Measurements from ENCODE around the gene HSD17B11. TPM values are rescaled to one million over a fixed set of nuclear protein-coding genes. Genes with fewer than 3 reads are reported as not detected.
"Not testable (repeated sequence)": the region's sequence is repeated elsewhere in the genome, so short reads cannot be mapped to it uniquely, and the experiment has no call there.

HSD17B11 gene
- total RNA-seq, 1 donor from 2014 or later, result 95.6 TPM

DNA sequence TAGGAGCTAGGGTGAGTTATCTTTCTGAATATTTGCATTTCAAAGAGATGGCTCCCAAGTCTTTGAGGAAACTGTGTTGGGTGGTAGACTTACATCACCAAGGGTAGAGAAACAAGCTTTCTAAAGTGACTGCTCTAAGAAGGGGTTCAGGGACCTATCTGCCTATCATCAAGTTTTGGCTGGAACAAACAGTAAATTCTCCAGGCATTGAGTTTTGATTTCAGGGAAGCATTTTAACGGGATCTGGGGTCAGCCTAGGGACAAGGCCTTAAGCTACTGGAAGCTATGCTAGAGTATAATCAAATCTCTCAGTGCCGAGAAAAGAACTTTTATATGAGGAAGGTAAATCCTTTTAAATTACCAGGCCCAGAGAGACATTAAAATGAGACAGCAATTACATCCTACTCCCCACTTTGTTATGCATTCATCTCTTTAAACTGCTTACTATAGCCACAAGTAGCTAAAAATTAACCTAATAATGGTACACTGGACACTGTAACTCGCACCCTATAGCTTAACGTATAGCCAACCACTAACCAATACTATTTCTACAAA, 29.4 kb upstream of the HSD17B11 start:
- H3K27me3 ChIP-seq, result no peaks in the 10 kb centered on the region
- H3K4me1 ChIP-seq, result peaks cover 30% of the 10 kb centered on the region
- no peak overlapping the region for H3K27ac ChIP-seq
- no peak overlapping the region for H3K4me3 ChIP-seq
- intact Hi-C loops (cut with DNase I), result no loop called here
- no peak for DNase-seq
- no peaks in the 10 kb centered on the region for H3K36me3 ChIP-seq
- ATAC-seq, result no peak
- TF ChIP-seq, protein P1, sequence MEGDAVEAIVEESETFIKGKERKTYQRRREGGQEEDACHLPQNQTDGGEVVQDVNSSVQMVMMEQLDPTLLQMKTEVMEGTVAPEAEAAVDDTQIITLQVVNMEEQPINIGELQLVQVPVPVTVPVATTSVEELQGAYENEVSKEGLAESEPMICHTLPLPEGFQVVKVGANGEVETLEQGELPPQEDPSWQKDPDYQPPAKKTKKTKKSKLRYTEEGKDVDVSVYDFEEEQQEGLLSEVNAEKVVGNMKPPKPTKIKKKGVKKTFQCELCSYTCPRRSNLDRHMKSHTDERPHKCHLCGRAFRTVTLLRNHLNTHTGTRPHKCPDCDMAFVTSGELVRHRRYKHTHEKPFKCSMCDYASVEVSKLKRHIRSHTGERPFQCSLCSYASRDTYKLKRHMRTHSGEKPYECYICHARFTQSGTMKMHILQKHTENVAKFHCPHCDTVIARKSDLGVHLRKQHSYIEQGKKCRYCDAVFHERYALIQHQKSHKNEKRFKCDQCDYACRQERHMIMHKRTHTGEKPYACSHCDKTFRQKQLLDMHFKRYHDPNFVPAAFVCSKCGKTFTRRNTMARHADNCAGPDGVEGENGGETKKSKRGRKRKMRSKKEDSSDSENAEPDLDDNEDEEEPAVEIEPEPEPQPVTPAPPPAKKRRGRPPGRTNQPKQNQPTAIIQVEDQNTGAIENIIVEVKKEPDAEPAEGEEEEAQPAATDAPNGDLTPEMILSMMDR (IDR thresholded peaks at IDR 0.05), result no peak
- no peaks in the 10 kb centered on the region for H3K9me3 ChIP-seq

GRCh38 chr4:87419578-87420249, 28.7 kb upstream of the HSD17B11 start:
- no peaks in the 10 kb centered on the region for H3K36me3 ChIP-seq
- no peaks in the 10 kb centered on the region for H3K27me3 ChIP-seq
- no peak overlapping the region for H3K4me3 ChIP-seq
- ATAC-seq (no peak), DNase-seq (no peak)
- H3K27ac ChIP-seq, result no peak overlapping the region
- peaks cover 24% of the 10 kb centered on the region for H3K4me1 ChIP-seq
- intact Hi-C loops (cut with DNase I), result no loop called here
- TF ChIP-seq, protein P1 (IDR thresholded peaks at IDR 0.05), result no peak
- H3K9me3 ChIP-seq, result no peaks in the 10 kb centered on the region

DNA sequence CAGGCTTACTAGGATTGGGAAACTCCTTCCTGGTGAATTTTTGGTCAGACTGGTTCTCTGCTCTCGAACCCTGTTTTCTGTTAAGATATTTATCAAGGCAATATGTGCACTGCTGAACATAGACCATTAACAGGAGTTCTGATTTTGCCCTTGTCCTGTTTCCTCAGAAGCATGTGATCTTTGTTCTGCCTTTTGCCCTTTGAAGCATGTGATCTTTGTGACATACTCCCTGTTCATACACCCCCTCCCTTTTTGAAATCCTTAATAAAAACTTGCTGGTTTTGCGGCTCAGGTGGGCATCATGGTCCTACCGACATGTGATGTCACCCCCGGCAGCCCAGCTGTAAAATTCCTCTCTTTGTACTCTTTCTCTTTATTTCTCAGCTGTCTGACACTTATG, 27.4 kb upstream of the HSD17B11 start:
- H3K9me3 ChIP-seq; H3K27me3 ChIP-seq; ATAC-seq; intact Hi-C loops (cut with DNase I); H3K4me3 ChIP-seq; H3K36me3 ChIP-seq; H3K27ac ChIP-seq; DNase-seq: not testable (repeated sequence)
- peaks cover 12% of the 10 kb centered on the region for H3K4me1 ChIP-seq

DNA sequence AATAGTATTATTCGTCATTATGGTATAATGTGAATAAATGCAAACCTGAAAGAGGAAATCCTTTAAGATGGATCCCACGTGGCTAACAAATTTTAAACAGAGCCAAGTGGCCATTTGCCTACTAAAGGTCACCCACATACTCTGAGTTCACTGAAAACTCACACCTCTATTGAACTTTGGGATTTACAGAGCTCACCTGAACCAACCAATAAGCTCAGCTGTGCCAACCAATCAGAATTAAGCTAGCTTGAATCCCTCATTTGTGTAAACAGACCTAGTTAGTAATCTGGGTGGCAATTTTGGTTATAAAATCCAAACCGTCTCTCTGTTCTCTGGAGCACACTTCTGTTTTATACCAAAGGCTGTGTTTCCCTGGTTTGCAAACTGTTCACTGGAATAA, 26.0 kb upstream of the HSD17B11 start:
- H3K27me3 ChIP-seq, result no peaks in the 10 kb centered on the region
- DNase-seq, result no peak
- H3K36me3 ChIP-seq, result no peaks in the 10 kb centered on the region
- intact Hi-C loops (cut with DNase I), result no loop called here
- no peak for ATAC-seq
- TF ChIP-seq, protein P1 (IDR thresholded peaks at IDR 0.05), result no peak
- no peak overlapping the region for H3K27ac ChIP-seq
- no peaks in the 10 kb centered on the region for H3K9me3 ChIP-seq
- no peak overlapping the region for H3K4me3 ChIP-seq
- peaks cover 8% of the 10 kb centered on the region for H3K4me1 ChIP-seq

- no peaks in the 10 kb centered on the region for H3K4me1 ChIP-seq
- H3K27ac ChIP-seq, result no peak overlapping the region
- no peaks in the 10 kb centered on the region for H3K27me3 ChIP-seq
- DNase-seq, result no peak
- H3K9me3 ChIP-seq, result no peaks in the 10 kb centered on the region
- no peaks in the 10 kb centered on the region for H3K36me3 ChIP-seq
- intact Hi-C loops (cut with DNase I), result no loop called here
- TF ChIP-seq, protein P1 (IDR thresholded peaks at IDR 0.05), result no peak
- ATAC-seq, result no peak
- no peak overlapping the region for H3K4me3 ChIP-seq
Observed at GRCh38 chr4:87414816-87415215, 23.8 kb upstream of the HSD17B11 start.

DNA sequence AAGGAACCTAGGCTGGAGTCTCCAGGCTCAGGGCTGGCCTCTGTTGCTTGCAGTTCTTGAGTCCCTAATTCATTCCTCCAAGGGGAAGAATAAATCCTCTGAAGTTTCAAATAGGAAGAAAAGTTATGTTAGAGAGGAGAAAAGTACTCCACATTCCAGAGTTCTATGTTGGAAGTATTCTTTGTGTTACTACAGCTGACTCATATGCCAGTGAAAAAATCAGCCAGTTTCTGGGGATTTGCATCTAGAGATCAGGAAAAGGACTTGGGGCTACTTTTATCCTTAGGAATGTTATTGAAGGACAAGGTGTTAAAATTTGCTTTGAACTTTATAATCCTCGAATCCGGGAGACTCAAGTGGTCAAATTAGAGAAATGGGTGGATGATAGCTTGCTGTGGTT, 19.7 kb upstream of the HSD17B11 start:
- Histone ChIP-seq H3K27me3 (no peaks in the 10 kb centered on the region), H3K4me1 (no peaks in the 10 kb centered on the region), H3K36me3 (no peaks in the 10 kb centered on the region), H3K9me3 (no peaks in the 10 kb centered on the region), H3K27ac (no peak overlapping the region), H3K4me3 (no peak overlapping the region)
- no peak for ATAC-seq
- no peak for DNase-seq
- TF ChIP-seq, protein P1 (IDR thresholded peaks at IDR 0.05), result no peak
- intact Hi-C loops (cut with DNase I), result no loop called here

Measured in upper lobe of right lung (tissue), 1 donor.